Measurements from ENCODE around the gene R3HDML.
A peak's percentile ranks its signal among the peaks of the same experiment; 100 is the strongest.

Gene R3HDML

DNA sequence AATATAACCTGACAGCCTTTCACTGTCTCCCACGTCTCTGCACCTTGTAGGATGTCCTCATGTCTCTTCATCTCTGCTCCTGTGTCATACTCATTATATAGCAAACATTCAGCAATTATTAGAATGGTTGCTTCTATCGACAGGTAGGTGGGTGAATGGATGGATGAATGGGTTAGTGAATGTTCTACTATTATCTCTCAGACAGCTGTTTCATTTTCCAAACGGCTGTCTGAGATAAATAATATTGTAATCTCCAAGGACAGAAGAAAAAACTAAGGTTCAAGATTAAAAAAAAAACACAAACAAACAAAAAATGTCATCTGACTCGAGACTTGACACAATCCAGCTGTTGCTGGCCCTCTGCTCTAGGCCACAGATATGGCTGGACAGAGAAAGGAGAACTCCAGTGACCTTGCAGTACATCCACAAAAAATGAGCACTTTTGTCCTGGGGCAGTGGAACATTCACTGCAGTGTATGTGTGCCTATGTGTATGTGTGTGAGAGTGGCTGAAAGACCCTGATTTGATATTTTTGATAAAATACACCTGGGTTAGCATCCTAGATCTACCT lies 20.8 kb downstream of the R3HDML start:
- H3K4me3 ChIP-seq (ENCODE audit: low read depth, low read length), result no peak overlapping the region
- DNase-seq (ENCODE audit: low read depth), result no peak

DNA sequence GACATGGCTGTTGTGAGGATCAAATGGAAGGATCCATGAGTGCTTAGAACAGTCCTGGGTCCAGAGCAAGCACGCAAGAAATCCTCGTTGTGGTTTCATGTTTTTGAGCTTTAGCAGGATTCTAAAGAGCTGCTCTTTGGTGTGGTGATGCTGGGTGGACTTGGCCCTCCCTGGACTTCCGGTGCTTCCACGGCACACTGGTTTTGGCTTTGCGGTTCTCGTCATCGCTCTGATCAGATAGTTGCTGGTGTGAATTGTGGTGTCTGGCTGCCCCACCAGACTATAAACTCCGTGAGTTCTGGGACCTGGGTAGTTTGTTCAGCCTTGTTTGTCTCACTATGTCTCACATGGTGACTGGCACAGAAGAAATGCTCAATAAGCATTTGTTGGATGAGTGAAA lies 21.9 kb downstream of the R3HDML start:
- no peak for DNase-seq (ENCODE audit: low read depth)
- no peak overlapping the region for H3K4me3 ChIP-seq (ENCODE audit: low read depth, low read length)

GRCh38 chr20:44360221-44360620 lies 23.4 kb downstream of the R3HDML start:
- no peak for DNase-seq (ENCODE audit: low read depth)
- no peak overlapping the region for H3K4me3 ChIP-seq (ENCODE audit: low read depth, low read length)

DNA sequence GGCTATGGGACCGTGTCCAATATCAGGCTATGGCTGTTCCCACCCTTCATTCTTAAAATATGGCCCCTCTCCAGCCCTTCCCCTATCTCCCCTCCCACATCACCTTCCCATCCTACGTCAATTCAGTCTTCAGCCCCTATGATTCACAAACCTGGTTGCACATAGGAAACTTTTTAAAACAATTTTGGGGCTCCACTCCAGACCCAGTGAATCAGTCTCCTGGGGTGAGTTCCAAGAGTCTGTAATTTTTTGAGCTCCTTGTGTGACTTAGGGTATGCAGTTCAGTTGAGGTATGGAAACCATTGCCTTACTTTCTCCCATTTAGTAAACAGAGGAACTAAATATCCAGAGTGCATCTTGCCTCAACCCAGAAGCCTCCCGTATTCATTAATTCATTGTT lies 24.2 kb downstream of the R3HDML start:
- no peak overlapping the region for H3K4me3 ChIP-seq (ENCODE audit: low read depth, low read length)
- DNase-seq (ENCODE audit: low read depth), result no peak

GRCh38 chr20:44362466-44362940 lies 25.7 kb downstream of the R3HDML start:
- no peak overlapping the region for H3K4me3 ChIP-seq (ENCODE audit: low read depth, low read length)
- no peak for DNase-seq (ENCODE audit: low read depth)

GRCh38 chr20:44364068-44364467 lies 27.2 kb downstream of the R3HDML start:
- DNase-seq (ENCODE audit: low read depth), result no peak
- no peak overlapping the region for H3K4me3 ChIP-seq (ENCODE audit: low read depth, low read length)

DNA sequence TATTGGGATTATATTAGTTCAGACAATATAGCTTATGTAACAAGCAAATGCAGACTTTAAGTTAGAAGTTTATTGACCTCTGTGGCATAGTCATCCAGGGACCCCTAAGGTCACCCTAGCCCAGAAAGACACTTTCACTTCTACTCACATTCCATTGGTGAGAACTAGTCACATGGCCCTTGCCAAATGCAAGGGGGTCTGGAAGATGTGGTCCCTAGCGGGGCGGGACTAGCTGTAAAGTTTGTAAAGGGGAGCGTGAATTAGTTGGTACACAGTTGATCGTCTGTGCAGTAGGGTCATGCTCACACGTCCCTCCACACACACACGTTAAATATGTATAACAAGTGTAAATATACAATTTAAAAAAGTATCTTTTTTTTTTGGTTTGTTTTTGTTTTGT lies 27.9 kb downstream of the R3HDML start:
- no peak for DNase-seq (ENCODE audit: low read depth)
- H3K4me3 ChIP-seq (ENCODE audit: low read depth, low read length), result no peak overlapping the region

- DNase-seq (ENCODE audit: low read depth), result no peak
- no peak overlapping the region for H3K4me3 ChIP-seq (ENCODE audit: low read depth, low read length)
Measured at GRCh38 chr20:44367746-44368145, 30.9 kb downstream of the R3HDML start.

DNA sequence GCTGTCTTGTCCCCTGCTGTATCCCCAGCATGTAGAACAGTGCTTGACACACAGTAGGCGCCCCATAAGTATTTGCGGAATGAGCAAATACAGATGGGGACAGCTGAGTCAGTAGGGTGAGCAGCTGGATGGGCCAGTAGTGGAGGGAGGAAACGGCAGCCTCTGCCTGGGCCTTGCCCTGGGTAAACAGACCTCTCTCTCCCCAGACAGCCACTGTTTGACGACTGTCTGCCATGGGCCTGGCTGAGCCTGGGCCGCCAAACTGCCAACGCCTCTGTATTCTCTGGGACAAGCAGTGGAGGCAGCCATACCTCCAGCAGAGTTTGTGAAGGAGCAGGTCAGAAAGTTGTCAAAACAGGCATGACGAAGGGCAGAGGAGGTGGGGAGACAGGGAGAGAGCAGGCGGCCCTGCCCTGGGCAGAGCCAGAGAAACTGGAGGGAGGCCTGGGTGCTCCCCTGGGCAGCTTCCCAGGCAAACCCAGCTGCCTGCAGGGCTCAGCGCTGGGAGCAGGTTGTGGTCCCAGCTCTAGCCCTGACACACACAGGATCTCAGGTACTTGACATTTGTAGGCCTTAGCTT lies 33.9 kb downstream of the R3HDML start:
- no peak for DNase-seq (ENCODE audit: low read depth)
- H3K4me3 ChIP-seq (ENCODE audit: low read depth, low read length), result no peak overlapping the region

DNA sequence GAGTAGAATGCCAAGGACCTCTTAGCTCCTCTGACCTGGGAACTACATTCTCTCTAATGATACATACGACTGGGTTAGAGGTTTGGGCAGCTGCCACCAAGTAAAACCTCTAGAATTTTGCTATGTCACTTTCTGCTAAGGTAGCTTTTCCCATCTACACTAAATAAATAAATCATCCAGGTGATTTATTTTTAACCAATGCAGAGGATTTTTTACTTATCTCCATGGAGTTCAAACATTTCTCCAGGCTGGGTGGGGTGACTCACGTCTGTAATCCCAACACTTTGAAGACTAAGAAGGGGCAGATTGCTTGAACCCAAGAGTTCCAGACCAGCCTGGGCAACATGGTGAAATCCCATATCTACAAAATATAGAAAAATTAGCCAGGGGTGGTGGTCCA lies 45.8 kb downstream of the R3HDML start:
- no peak overlapping the region for H3K4me3 ChIP-seq (ENCODE audit: low read depth, low read length)
- no peak for DNase-seq (ENCODE audit: low read depth)

- no peak for DNase-seq (ENCODE audit: low read depth)
- no peak overlapping the region for H3K4me3 ChIP-seq (ENCODE audit: low read depth, low read length)
Measured at GRCh38 chr20:44384423-44385027, 47.7 kb downstream of the R3HDML start.

DNA sequence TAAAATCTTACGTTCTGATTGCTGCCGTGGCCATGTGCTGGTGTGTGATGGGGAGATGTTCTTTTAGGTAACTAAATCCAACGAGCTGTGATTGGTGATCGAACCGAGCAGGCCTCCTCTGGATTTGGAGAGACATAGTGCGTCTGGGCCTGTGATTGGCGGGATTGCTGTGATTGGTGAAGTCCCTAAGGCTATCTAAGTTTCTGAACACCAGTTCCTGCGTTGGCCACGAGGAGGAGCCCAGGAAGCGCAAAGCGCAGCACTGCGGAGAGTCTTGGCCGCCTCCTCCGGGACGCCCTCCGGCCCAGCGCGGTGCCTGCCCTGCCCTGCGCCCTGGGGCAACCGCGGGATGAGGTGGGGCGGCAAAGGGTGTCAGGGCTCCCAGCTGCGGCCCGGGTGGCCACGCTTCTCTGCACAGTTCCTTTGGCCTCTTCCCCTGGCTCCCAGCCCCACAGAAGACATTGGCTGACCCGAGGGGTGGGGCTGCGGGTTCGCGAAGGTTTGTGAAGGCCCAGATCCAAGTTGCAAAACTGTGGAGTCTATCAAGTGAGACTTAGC lies 51.7 kb downstream of the R3HDML start:
- H3K4me3 ChIP-seq (ENCODE audit: low read depth, low read length), result no peak overlapping the region
- DNase-seq (ENCODE audit: low read depth), result peak; percentile 30

DNA sequence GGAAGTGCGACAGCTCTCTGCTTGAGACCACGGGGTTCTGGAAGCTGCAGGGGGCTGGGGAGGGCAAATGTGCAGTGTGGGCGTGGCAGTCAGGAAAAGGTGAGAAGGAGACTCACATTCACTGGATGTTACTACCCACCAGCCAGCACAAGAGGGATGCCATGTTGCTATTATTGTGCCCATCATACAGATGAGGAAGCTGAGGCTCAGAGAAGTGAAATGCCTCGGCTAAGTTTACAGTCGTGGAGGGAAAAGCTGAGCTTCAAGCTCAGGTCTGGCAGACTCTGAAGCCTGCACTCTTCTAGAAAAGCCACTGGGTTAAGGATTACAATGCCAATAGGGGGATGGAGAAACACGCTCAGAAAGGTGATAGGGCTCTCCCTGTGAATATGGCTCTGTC lies 53.0 kb downstream of the R3HDML start:
- no peak for DNase-seq (ENCODE audit: low read depth)

DNA sequence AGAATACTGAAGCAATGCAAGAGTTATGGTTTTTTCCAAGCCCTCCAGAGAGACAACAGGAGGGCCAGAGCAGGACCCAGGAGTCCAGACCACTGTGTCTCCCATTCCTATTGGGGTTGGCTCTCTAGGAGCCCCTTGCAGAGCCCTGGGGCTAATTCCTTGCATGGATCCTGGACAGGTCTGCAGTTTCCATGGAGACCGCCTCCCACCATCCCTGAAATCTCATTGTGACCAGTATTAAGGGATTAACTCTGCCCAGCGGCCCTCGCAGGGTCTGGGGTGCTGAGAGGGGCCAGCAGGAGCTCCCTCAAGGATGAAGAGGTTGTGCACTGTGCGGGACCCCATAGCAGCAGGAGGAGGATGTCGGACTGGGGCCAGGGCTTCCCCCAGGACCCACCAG lies 53.4 kb downstream of the R3HDML start:
- no peak for DNase-seq (ENCODE audit: low read depth)
- no peak overlapping the region for H3K4me3 ChIP-seq (ENCODE audit: low read depth, low read length)

More for the DNA sequence above, 53.0 kb downstream of the R3HDML start:
- no peak overlapping the region for H3K4me3 ChIP-seq (ENCODE audit: low read depth, low read length)

DNA sequence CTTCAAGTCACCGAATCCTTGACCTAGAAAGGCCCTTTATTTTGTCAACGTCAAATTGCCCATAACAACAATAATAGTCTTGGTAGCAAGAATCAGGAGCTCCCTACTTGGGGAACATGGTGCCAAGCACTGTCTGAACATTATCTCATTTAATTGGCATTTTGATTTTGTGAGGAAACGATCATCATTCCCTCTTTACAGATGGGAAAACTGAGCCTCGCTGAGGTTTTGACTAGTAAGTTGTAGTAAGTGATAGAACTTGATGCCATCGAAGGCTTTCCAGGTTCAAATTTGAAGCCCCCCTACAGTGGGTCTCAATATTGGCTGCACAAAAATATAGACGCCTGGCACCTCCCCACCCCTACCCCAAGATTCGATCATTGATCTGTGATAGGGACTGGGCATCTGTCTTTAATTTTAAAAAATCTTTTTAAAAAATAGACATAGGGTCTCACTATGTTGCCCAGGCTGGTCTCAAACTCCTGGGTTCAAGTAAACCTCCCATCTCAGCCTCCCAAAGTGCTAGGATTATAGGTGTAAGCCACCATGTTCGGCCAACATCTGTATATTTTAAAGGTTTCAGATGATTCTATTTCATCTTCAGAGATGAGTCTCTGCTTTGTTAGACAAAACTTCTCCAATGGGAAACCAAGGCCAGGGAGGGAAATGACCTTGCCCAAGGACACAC lies 55.4 kb downstream of the R3HDML start:
- DNase-seq (ENCODE audit: low read depth), result no peak

DNA sequence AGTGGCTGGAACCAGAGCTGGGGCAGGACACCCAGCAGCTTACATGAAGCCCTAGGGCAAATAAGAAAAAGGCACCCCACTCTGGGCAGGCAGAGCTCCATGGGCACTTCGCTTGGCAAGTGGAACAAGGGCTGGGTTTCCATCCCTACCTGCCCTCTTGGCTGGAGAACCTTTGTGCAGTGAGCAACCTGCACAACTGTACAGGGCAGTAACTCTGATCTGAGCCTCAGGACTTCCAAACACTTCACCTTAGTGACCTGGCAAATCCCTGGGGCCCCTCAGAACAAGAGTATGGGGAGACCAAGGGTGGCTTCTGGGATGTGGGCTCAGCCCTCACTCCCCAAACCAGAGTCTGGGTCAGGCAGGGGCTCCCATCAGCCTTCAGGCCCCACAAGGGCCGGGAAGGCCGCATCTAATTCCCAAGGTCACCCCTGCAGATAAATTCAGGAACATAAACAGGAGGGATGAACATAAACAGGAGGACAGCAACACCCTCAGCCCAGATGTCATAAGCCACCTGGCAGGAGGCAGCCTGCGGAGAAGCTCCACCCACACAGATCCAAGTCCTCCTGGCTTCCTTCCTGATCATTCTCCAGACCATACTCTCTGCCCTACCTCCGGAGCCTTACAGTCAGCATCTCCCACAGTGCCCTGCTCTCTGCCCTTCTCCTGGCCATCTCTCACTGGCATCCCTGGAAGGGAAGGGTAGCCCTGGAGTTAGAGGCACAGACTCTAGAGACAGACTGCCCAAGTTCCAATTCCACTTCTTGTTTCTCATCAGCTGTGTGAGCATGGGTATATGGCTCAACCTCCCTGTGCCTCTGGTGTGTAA lies 56.1 kb downstream of the R3HDML start:
- no peak for DNase-seq (ENCODE audit: low read depth)
- H3K4me3 ChIP-seq (ENCODE audit: low read depth, low read length), result no peak overlapping the region

More for the DNA sequence above, 55.4 kb downstream of the R3HDML start:
- H3K4me3 ChIP-seq (ENCODE audit: low read depth, low read length), result no peak overlapping the region

DNA sequence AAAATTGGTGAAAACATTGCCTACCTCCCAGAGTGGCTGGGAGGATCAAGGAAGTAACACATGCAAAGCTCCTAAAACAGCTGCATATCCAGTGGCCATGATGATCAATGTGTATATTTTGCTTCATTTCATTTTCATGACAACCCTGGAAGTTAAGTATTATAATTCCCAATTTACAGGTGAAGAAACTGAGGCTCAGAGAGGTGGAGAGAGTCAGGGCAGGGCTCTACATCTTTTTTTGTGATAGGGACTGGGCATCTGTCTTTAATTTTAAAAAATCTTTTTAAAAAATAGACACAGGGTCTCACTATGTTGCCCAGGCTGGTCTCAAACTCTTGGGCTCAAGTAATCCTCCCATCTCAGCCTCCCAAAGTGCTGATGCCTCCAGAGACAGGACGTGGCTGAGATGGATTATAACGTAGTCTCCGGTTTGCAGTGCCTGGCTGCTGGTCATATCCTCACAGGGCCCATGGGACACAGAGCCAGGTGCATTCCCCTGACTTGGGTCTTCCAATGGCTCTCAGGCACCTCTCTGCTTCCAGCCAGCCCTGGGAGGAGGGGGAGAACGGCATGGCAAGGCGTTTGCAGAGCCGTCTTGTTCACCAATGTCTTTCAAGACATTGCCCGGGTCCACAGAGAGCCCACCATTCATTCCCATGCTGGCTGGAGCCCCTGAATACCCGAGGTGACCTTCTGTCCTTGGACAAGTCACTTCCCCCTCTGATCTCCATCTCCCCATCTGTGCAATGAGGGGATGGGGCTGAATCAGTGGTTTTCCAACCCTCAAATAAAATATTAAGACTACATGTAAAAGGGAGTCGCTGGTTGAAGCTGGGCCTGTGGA lies 57.0 kb downstream of the R3HDML start:
- no peak overlapping the region for H3K4me3 ChIP-seq (ENCODE audit: low read depth, low read length)
- no peak for DNase-seq (ENCODE audit: low read depth)

DNA sequence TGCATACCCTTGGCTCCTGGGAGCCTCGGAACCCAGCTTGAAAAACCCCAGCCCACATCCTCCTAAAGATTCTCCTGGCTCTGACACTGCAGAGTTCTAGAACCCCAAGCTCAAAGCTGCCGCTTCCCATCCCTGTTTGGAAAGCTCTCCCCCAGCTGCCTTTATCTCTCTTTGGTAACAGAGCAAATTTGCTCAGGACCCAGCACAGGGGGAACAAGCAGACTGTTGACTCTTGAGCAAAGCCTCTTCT lies 57.5 kb downstream of the R3HDML start:
- H3K4me3 ChIP-seq (ENCODE audit: low read depth, low read length), result no peak overlapping the region
- no peak for DNase-seq (ENCODE audit: low read depth)

Measured in skeletal muscle cell (primary cell).